NCI-H446 treated with DMSO at 0.1 percent for 48 hours (cell line): ENCODE measurements around the gene PAK5.

ENCODE experiments used
- DNase-seq: peaks from one replicate; lab custom pipeline; 2025; lab: John Stamatoyannopoulos, UW

The PAK5 gene

GRCh38 chr20:9838378-9839295 lies at the start of gene PAK5:
TSS of gene PAK5 (minus strand) at chr20:9839076. CDS start at chr20:9644328, 194,748 bp downstream.
- peak; percentile 95 for DNase-seq

DNA sequence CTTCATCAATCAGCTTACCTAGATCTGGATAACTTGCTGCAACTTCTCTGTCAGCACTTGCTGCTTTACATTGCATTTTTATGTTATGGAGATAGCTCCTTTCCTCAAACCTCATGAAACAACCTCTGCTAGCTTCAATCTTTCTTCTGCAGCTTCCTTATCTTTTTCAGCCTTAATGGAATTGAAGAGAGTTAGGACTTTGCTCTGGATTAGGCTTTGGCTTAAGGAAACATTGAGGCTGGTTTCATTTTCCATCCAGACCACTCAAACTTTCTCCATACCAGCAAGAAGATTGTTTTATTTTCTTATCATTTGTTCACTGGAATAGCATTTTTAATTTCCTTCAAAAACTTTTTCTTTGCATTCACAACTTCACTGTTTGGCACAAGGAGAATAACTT lies 48.8 kb upstream of the PAK5 start:
- DNase-seq, result no peak

GRCh38 chr20:9886227-9886626 lies 47.4 kb upstream of the PAK5 start:
- DNase-seq, result no peak

GRCh38 chr20:9884666-9885065 lies 45.8 kb upstream of the PAK5 start:
- no peak for DNase-seq

DNA sequence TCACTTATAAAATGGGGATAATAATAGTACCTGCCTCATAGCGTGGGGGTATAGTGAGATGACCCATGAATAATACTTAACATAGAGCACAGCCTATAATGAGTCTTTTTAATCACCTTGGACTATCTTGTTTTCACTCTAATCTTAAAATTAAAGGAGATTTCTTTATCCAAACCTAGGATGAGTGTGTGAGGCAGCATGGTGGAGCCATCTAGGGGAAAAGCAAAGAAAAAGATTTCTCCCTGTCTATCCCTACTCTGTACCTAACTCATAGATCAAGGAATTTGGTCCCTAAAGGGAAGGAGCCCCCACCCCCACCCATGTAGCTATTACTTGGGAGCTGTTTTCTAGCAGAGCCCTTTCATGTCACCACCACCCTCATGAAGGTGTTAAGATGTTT lies 45.2 kb upstream of the PAK5 start:
- DNase-seq, result peak; percentile 60

DNA sequence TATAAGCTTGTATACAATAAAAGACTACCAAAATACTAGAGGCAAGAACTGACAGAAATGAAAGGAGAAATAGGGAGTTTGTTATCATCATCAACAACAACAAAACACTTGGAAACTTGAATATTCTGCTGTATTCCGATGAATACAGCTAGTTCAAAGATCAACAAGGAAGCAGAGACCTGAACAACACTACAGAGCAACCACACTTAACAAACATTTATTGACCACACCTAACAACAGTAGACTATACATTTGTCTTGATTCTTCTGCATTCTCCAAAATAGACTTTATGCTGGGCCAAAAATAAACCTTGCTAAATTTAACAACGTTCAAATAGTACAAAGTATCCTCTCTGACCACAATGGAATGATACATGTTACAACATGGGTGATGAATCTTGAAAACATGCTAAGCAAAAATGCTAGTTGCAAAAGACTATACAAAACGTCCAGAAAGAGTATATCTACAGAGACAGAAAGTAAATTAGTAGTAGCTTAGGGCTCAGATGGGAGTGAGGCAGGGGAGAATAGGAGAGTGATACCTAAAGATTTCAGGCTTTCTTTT lies 39.1 kb upstream of the PAK5 start:
- DNase-seq, result no peak

DNA sequence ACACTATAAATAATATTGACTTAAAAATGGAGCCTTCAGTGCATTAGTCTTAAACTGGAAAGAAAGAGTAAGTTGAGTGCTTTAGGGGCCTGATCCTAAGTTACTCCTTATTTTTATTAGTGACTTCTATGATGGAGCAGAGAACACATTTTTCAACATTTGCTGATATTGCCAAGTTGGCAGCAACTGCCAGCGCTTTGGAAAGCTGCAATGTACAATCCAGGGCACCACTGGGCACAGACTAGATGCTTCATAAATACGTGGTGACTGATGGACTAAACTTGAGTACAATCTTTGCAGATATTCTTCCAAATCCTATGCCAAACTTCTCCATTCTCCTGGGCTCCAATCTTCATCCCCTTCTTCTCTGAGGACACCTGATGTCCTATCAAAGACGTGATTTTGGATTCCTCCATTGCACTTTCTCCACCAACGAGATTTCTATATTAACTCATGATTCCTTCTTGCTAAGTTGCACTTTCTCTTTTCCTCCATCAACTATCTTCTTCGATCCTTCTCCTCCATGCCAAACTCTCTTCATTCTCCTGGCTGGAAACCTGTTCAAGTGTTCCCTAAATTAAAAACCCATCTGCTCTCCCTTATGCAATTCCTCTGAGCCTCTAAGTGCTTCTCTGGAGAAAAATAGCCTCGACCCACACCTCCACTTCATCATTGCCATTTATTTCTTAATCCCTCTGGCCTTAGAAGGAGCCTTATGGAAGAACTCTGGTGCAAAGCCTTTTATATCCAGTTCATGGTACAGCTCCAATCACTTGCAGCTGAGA lies 28.5 kb upstream of the PAK5 start:
- DNase-seq, result peak; percentile 94

DNA sequence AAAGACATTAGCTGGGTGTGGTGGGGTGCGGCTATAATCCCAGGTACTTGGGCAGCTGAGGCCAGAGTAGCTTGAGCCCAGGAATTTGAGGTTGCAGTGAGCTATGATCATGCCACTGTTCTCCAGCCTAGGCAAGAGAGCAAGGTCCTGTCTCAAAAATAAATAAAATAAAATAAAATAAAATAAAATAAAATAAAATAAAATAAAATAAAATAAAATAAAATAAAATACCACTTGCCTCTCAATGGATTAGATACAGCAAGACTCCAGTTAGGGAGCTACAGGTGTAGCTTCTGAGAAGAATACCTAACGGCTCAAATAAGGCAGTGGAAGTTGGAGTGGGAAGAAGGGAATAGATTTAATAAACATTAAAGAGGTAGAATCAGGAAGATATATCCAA lies 13.7 kb upstream of the PAK5 start:
- no peak for DNase-seq

DNA sequence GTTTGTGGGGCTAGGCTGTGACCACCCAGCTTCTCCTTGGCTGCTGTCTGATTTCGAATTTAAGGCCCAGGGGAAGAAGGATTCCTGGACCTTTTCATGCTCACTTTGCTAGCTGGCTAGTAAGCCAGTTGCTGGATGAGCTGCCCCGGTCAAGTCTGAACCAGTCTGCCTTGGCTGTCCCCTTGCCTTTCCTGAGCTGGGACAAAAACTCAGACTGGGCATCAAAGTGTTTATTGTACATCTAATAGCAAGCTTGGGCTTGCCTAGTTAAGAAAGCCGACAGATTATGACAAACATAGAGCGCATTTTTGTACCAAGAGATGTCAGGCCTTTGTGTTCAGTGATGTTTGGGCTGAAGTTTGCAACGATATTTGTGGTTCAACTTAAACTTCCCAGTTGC lies 750 bp upstream of the PAK5 start:
- DNase-seq, result no peak

DNA sequence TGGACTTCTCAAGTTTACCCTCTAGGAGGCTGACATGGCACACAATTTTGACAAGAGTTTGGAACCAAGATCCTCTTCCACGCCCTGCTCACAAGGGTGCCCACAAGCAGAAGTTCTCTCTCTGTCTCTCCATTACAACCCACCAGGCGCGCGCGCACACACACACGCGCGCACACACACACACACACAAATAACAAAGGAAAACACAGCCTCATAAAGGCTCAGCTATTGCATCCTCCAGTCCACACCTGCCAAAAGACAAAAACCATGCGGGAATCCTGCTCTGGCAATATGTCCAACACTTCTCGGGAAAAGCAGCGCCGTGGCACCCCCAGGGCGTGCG lies 870 bp downstream of the PAK5 start:
- DNase-seq, result peak; percentile 45

DNA sequence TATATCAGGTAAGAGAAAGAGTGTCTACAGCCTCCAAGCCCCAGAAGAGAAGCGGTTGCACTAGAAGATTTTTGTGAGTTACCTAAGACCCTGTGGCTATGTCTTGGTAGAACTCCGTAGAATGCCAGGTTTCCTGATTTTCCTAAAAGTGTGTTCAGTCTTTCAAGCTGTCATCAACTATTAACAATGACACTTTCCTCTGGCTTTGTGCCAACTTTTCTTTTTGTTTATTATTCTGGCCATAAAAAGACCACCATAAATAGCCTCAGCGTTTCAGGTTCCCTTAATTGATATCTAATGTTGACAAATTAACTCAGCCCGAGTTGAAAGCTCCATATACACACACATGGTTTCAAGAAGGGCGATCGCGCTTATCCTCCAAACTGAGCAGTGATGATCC lies 1.2 kb downstream of the PAK5 start:
- no peak for DNase-seq

DNA sequence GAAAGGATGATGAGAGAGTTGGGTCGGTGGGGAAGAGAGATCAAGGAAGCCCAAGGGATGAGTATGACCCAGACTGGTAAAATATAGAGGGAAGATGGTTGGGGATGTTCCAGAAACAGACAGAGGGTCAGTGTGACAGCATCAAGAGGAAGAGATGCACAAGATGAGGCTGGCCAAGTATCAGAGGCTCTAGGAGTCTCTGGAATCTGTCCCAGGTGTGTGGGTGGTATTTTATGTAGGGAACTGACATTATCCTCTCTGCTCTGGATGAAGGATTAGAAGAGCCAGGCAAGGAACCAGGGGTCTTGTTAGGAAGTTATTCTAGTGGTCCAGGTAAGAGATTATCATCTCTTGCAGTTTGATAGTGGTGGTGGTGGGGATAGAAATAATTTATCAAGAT lies 3.6 kb downstream of the PAK5 start:
- DNase-seq, result no peak

- DNase-seq, result no peak
Observed at GRCh38 chr20:9831032-9831431, 7.8 kb downstream of the PAK5 start.

- no peak for DNase-seq
Observed at GRCh38 chr20:9829835-9830234, 9.0 kb downstream of the PAK5 start.

DNA sequence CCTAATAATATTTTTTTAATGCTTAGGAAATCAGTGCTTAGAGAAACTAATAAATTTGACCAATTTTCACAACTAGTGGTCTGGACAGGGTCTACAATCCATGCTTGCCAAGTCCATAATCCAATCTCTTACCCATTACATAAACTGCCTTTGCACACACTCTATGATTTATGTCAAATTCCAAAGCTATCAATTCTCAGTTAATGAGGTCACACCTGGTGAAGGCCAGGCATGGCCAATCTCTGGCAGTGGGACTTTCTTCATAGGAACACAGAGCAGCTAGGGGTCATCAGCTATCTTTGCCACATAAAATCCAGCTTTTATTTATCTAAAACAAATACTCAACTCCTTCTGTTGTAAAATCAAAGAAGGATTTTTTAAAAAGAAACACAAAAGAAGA lies 21.2 kb downstream of the PAK5 start:
- no peak for DNase-seq

DNA sequence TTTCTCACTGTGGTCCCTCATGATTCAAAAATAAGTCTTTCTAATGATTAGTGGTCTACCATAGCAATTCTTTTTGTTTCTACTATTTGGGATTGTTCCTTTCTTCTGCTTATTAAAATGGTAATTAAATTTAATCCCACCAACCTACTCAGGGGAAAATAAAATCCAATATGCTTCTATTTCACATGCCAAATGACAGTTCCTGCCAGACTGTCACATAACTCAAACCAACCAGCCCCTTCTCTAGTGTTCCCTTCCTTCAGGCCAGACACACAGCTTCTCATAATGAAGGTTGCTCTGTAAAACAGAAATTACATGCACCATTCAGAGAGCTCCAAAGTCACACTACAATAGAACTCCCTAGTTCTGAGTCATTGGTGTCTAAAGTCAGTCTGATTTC lies 23.2 kb downstream of the PAK5 start:
- DNase-seq, result no peak

- DNase-seq, result no peak
Observed at GRCh38 chr20:9810738-9811137, 28.1 kb downstream of the PAK5 start.

GRCh38 chr20:9809271-9809670 lies 29.6 kb downstream of the PAK5 start:
- DNase-seq, result peak; percentile 43

GRCh38 chr20:9808166-9808565 lies 30.7 kb downstream of the PAK5 start:
- DNase-seq, result peak; percentile 43

GRCh38 chr20:9807136-9807535 lies 31.7 kb downstream of the PAK5 start:
- DNase-seq, result peak; percentile 80

DNA sequence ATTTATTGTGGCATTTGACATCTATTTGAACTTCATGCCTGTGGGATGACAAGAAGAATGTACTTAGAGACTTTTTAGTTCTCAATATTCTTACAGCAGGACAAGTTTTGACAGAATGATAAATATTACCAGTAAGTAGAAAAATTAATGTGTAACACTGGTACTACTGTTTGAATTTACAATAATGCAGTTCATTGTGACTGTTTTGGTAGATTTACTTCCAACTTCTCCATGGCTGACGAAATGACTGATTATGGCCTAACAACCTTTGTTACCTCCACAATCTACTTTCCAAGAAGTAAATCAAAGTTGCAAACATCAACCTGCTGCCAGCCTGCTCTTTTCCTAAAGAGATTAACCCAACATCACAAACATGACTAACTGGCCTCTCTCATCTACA lies 38.5 kb downstream of the PAK5 start:
- no peak for DNase-seq

DNA sequence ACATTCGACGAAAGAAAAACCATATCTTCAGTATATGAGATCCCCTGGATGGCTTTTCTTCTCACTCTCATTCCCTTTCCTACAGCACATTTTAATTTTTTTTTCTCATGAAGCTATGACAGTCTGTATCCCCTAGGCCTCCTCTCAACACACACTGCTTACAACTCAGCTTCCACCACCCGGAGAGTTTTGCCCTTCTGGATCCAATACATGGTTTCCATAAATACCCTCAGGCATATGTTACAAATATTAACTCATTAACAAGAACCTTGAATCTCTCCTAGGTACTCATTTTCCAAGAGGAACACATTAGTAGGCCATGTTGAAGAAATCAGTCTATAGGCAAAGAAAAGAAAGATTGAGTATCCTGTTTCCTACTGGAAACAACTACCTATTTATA lies 44.0 kb downstream of the PAK5 start:
- no peak for DNase-seq

DNA sequence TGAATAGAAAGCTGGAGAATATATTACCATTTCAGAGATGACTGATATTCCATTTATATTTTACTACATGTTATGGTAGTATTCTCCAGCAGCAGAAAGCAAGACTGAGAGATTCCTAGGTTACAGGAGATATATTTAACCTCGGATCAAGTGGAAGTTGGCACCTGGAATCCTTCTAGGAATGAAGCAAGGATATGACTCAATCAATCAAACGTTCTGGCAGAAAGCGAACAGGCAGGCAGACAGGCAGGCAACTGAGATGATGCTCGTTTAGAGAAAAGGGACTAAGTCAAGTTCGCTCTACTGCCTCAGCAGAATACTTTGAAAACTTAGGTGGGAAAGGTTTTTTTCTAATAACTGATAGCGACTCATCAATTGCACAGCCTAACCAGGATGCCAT lies 46.2 kb downstream of the PAK5 start:
- DNase-seq, result peak; percentile 63
